ENCODE measurements around the gene JAG1.

The JAG1 gene

DNA sequence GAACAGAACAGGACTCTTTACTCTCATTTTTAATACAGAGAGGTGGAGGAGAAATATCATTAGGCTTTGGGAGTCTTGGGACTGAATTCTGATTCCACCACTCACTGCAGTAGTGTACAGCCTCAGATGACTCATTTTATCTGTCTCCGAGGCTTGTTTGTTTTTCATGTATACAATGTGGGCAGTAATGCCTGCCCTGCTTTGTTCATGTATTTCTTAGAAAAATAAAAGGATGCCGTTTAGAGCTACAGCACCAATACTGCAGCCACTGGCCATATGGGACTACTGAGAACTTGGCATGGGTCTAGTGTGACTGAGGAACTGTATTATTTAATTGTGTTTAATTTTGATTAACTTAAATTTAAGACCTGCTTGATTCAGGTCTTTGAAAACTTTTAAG lies 41.2 kb upstream of the JAG1 start:
- H3K27ac ChIP-seq, result peak overlapping the region; percentile 76
- TF ChIP-seq, protein P1, sequence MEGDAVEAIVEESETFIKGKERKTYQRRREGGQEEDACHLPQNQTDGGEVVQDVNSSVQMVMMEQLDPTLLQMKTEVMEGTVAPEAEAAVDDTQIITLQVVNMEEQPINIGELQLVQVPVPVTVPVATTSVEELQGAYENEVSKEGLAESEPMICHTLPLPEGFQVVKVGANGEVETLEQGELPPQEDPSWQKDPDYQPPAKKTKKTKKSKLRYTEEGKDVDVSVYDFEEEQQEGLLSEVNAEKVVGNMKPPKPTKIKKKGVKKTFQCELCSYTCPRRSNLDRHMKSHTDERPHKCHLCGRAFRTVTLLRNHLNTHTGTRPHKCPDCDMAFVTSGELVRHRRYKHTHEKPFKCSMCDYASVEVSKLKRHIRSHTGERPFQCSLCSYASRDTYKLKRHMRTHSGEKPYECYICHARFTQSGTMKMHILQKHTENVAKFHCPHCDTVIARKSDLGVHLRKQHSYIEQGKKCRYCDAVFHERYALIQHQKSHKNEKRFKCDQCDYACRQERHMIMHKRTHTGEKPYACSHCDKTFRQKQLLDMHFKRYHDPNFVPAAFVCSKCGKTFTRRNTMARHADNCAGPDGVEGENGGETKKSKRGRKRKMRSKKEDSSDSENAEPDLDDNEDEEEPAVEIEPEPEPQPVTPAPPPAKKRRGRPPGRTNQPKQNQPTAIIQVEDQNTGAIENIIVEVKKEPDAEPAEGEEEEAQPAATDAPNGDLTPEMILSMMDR (conservative IDR thresholded peaks at IDR 0.05), result no peak

- peak overlapping the region; percentile 76; the same call in 1 of the 2 replicates for H3K27ac ChIP-seq
- TF ChIP-seq, protein P1 (conservative IDR thresholded peaks at IDR 0.05), result no peak
Measured at GRCh38 chr20:10714236-10714975, 40.6 kb upstream of the JAG1 start.

- H3K27ac ChIP-seq, result no peak overlapping the region
- TF ChIP-seq, protein P1 (conservative IDR thresholded peaks at IDR 0.05), result no peak
Measured at GRCh38 chr20:10713161-10713560, 39.4 kb upstream of the JAG1 start.

DNA sequence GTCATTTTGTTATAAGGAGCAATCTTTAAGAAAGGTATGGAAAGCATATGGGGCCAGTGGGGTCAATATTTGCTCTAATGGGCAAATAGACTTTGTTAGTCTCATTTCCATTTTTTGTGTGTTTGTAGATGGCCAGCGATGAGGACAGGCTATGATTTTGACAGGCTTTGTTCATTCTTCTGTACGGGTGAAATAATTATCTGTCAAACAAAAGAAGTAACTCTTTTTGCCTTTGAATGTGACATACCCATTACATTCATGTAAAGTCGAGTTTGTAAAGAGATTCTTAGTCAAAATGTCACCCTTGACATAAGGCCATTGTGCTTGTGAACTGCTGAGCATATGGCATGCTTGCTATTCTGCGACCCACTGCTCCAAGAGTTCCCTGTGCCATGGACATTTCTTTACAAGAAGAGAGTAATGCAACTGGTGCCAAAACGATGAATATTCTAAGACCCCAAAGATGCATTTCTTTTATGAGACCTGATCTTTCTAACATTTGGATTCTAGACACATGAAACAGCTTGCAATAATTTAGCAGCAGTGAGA lies 38.2 kb upstream of the JAG1 start:
- no peak overlapping the region for H3K27ac ChIP-seq
- TF ChIP-seq, protein P1 (conservative IDR thresholded peaks at IDR 0.05), result no peak

DNA sequence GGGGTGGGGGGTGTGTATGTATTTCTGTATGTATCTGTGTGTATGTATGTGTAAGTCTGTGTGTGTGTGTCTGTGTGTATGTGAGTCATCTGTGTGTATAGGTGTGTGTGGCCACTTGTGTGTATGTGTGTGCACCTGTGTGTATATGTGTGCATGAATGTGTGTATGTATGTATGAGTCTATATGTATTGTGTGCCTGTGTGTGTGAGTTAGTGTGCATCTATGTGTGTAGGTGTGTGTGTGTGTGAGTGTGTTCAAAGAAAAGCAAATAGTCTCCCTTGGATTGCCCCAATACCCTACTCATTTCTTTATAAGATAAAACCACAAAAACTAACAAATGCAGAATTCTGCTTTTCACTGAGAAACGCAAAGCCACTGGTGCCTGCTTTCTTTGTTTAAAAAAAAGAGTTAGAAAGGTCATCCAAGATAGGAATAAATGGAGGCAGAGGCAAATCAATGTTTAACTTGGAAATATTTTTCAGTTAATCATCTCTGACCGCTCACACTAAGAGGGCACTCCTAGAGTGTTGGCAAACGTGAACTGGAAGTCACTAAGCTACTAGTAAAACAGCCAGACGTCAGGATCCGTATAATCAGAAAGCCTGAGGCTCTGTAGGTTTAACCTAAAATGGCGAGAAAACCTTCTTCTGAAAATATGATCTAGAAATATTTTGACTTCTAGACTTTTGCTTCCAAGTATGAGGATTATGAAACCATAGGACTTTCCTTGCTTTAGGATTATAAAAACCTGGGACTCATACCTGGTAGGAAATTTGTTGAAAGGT lies 37.4 kb upstream of the JAG1 start:
- H3K27ac ChIP-seq, result no peak overlapping the region
- TF ChIP-seq, protein P1 (conservative IDR thresholded peaks at IDR 0.05), result no peak

DNA sequence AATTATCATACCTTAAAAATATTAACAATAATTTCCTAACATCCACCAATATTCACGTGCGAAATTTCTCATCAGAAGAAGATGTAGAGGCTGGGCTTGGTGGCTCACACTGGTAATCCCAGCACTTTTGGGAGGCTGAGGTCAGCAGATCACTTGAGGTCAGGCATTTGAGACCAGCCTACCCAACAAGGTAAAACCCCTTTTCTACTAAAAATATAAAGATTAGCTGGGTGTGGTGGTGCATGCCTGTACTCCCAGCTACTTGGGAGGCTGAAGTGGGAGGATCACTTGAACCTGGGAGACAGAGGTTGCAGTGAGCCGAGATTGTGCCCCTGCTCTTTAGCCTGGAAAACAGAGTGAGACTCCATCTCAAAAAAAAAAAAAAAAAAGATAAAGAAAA lies 36.1 kb upstream of the JAG1 start:
- TF ChIP-seq, protein P1 (conservative IDR thresholded peaks at IDR 0.05), result no peak
- H3K27ac ChIP-seq, result no peak overlapping the region
